Measurements from ENCODE around the gene HADHB. TPM values are rescaled to one million over a fixed set of nuclear protein-coding genes. Genes with fewer than 3 reads are reported as not detected.
A peak's percentile ranks its signal among the peaks of the same experiment; 100 is the strongest.

HADHB gene
- total RNA-seq, 1 experiment from 2014 or later: 41.3 TPM

DNA sequence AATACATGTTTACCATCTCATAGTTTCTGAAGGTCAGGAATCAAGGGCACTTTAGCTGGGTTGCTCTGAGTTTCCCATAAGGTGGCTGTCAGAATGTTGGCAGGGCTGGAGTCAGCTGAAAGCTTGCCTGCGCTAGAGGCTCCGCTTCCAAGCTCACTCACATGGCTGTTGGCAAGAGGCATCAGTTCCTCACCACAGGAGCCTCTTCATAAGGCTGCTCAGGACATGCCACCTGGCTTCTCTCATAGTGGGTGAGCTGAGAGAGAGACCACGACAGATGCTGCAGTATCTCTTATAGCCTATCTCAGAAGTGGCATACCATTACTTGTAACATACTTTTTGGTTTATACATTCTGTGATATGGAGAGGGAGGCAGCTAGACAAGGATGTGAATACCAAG is 7.2 kb downstream of the HADHB start:
- Histone ChIP-seq H3K79me1 (ENCODE audit: insufficient read depth, low read depth, low read length, poor library complexity, severe bottlenecking) (peaks cover 5% of the 10 kb centered on the region), H3K14ac (ENCODE audit: insufficient read depth, low read length) (no peak overlapping the region), H2AK5ac (ENCODE audit: insufficient read length, low read length) (no peak overlapping the region), H4K20me1 (ENCODE audit: control insufficient read depth, insufficient read depth, insufficient read length) (no peaks in the 10 kb centered on the region), H4K8ac (replicated peaks; ENCODE audit: insufficient read length, low read depth, low read length) (no peak overlapping the region), H3K56ac (ENCODE audit: insufficient read length, low read depth, low read length) (no peak overlapping the region), H3K4ac (ENCODE audit: low read depth, low read length) (no peak overlapping the region), H3K18ac (ENCODE audit: insufficient read length, low read depth, low read length) (no peak overlapping the region), H3K9me3 (ENCODE audit: control insufficient read depth, low read depth, low read length) (no peaks in the 10 kb centered on the region), H2BK5ac (ENCODE audit: insufficient read length, low read length) (no peak overlapping the region), H3K23me2 (ENCODE audit: insufficient read length, low read depth, low read length, poor library complexity, severe bottlenecking) (no peaks in the 10 kb centered on the region), H4K5ac (ENCODE audit: insufficient read length, low read depth, low read length) (no peak overlapping the region), H3K27me3 (ENCODE audit: insufficient read depth, low read length) (no peaks in the 10 kb centered on the region), H3K4me2 (ENCODE audit: insufficient read depth, insufficient read length, low read length) (no peak overlapping the region), H2BK15ac (ENCODE audit: low read depth, low read length) (no peak overlapping the region), H3T11ph (ENCODE audit: low read length) (no peak overlapping the region), H3K9ac (ENCODE audit: extremely low read depth, insufficient read length, low read length) (no peak overlapping the region), H3K79me2 (ENCODE audit: insufficient read depth, low read length) (peaks cover 1% of the 10 kb centered on the region; the same call in 1 of the 2 replicates), H2BK12ac (ENCODE audit: insufficient read length, low read depth, low read length) (no peak overlapping the region), H2AFZ (ENCODE audit: low read length) (no peak overlapping the region), H2BK20ac (ENCODE audit: low read depth, low read length, poor library complexity, severe bottlenecking) (no peak overlapping the region), H3K4me1 (ENCODE audit: insufficient read depth, low read length) (no peaks in the 10 kb centered on the region), H4K91ac (ENCODE audit: insufficient read length, low read depth, low read length) (no peak overlapping the region), H3K23ac (ENCODE audit: insufficient read length, low read depth, low read length) (no peak overlapping the region), H2BK120ac (ENCODE audit: low read depth, low read length, poor library complexity, severe bottlenecking) (no peak overlapping the region), H3K27ac (ENCODE audit: insufficient read length, low read depth, low read length) (no peak overlapping the region)
- DNase-seq: no peak
- TF ChIP-seq CTCF (conservative IDR thresholded peaks at IDR 0.05): no peak
- Mint-ChIP-seq H3K9me3 (no peaks in the 10 kb centered on the region), H3K27me3 (ENCODE audit: low read depth) (no peaks in the 10 kb centered on the region), H3K4me1 (peaks cover 0 to 2% of the 10 kb centered on the region in 2 experiments; a peak in 2 of 4 replicates), H3K27ac (peak overlapping the region in 1 of 3 experiments; percentile 42; a peak in 2 of 7 replicates), H3K36me3 (ENCODE audit: insufficient read depth in 1 of 3, low read depth in 3 of 3) (peaks cover 0 to 4% (median 0%) of the 10 kb centered on the region in 3 experiments; a peak in 1 of 7 replicates), H3K4me3 (no peak overlapping the region)
- no CpG with 5 or more reads among the region's 3 CpGs for WGBS (ENCODE audit: extremely low coverage, insufficient read length, low lambda C conversion rate)

Measured in H9 (cell line).